Caco-2 (cell line): ENCODE data around the gene WFDC12. TPM values are rescaled to one million over a fixed set of nuclear protein-coding genes. Genes with fewer than 3 reads are reported as not detected.
"Not testable (repeated sequence)": the region's sequence is repeated elsewhere in the genome, so short reads cannot be mapped to it uniquely, and the experiment has no call there.

ENCODE experiments used
- BruUV-seq: library from RNA; stranded (reverse); fragments of 400-500 nt; replicated peaks from 2 replicates; lab custom pipeline; 2021; lab: Mats Ljungman, UMichigan
- CTCF ChIA-PET: fragments of 300-600 bp; sonication (Branson Sonifier 250); formaldehyde crosslinking; loops from one replicate; lab custom pipeline; 2022; ENCODE audit warnings: antibody characterized with exemption; lab: Charles Lee
- POLR2A ChIA-PET: fragments of 300-600 bp; sonication (Branson Sonifier 250); formaldehyde crosslinking; loops from one replicate; lab custom pipeline; 2022; ENCODE audit warnings: antibody characterized with exemption; lab: Charles Lee
- DNase-seq, 2 experiments: peaks; one replicate each; pipeline versions ENCODE4 v3.0.0 to v3.0.0-alpha.2; 2020 to 2022
- H3K27me3 ChIP-seq: replicated peaks from 2 replicates; pipeline ENCODE4 v1.6.0; 2011; ENCODE audit warnings: low read length; ENCODE audit not compliant: control insufficient read depth, insufficient read depth
- H3K36me3 ChIP-seq: 2 replicates; pipeline ENCODE4 v1.5.1; 2011; ENCODE audit warnings: low read length; ENCODE audit not compliant: control insufficient read depth, insufficient read depth
- H3K4me1 ChIP-seq: fragments of 250-450 bp; sonication (Bioruptor Pico); 2 replicates; pipeline ENCODE4 v1.5.1; 2020; ENCODE audit warnings: mild to moderate bottlenecking
- H3K4me3 ChIP-seq: 2 replicates; pipeline ENCODE4 v1.5.1; 2011; ENCODE audit warnings: low read depth, mild to moderate bottlenecking, control low read depth, low read length
- H3K9me3 ChIP-seq: fragments of 250-450 bp; sonication (Bioruptor Pico); 2 replicates; pipeline ENCODE4 v1.5.1; 2020; ENCODE audit warnings: mild to moderate bottlenecking, moderate library complexity
- H3K27ac Mint-ChIP-seq: one replicate; pipeline ENCODE4 v1.8.0; 2022; ENCODE audit warnings: mixed read lengths; ENCODE audit not compliant: unreplicated experiment
- H3K27me3 Mint-ChIP-seq: one replicate; pipeline ENCODE4 v1.8.0; 2022; ENCODE audit warnings: mixed read lengths; ENCODE audit not compliant: insufficient read depth, unreplicated experiment
- H3K36me3 Mint-ChIP-seq: one replicate; pipeline ENCODE4 v1.8.0; 2022; ENCODE audit warnings: mild to moderate bottlenecking, mixed read lengths; ENCODE audit not compliant: insufficient read depth, unreplicated experiment
- H3K4me1 Mint-ChIP-seq: one replicate; pipeline ENCODE4 v1.8.0; 2022; ENCODE audit warnings: low read depth, mixed read lengths; ENCODE audit not compliant: unreplicated experiment
- H3K4me3 Mint-ChIP-seq: one replicate; pipeline ENCODE4 v1.8.0; 2022; ENCODE audit warnings: mild to moderate bottlenecking, moderate library complexity, mixed read lengths; ENCODE audit not compliant: unreplicated experiment
- H3K9me3 Mint-ChIP-seq: one replicate; pipeline ENCODE4 v1.8.0; 2022; ENCODE audit warnings: mixed read lengths; ENCODE audit not compliant: unreplicated experiment
- intact Hi-C: fragments of 100-400 bp; cut with micrococcal nuclease; formaldehyde crosslinking; loops from one replicate; pipeline ENCODE4 v1.10.0; 2022; ENCODE audit not compliant: unreplicated experiment
- total RNA-seq: library from RNA; stranded (reverse); gene quantifications from 2 replicates; pipeline ENCODE4 v1.2.3, GENCODE V29; 2022
- TF ChIP-seq, protein P1 (sequence below), 2 experiments: fragments of 200-600 bp in 1 of 2; IDR thresholded peaks; 1 replicate in 1 of 2; 2 replicates in 1 of 2; pipeline versions ENCODE4 v1.5.1 to v1.8.0; 2011 to 2022; ENCODE audit warnings: antibody characterized with exemption in 1 of 2, control low read depth in 1 of 2, inconsistent platforms in 1 of 2, low read depth in 1 of 2, low read length in 1 of 2, mild to moderate bottlenecking in 1 of 2, moderate library complexity in 1 of 2; ENCODE audit not compliant: insufficient read depth in 1 of 2, severe bottlenecking in 1 of 2, unreplicated experiment in 1 of 2

Gene WFDC12
- total RNA-seq, 1 experiment from 2014 or later = not detected

DNA sequence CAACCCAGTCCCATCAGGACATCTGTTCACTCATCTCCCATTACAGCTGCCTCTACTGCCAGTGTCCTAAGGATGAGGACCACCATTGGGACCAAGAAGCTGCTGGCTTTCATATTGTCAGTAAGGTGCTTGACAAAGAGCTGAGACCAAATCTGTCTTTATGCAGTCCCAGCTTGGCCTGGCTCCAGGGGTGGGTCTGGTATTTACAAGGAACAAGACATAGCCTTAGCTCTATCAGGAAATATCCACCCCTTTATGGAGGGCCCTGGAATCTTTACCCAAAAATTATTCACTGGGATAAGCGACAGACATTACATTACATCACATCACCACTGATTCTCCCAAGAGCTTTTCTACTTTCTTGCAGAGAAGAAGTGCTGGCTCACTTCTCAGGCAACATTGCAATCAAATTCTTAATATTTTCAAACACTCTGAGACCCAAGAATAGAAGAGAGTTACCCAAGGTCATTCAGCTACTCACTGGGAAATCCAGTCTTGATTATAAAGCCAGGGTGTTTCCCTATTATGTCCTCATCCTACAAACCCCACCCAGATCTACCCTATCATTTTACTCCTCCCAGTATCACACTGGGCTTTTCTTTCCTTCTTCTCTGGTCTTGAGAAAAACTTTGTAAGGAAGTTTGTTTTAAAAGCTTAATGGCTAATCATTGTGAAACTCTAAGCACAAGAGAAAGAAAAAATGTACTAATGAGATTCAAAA, 39.0 kb upstream of the WFDC12 start:
- intact Hi-C loops = no loop called here
- Mint-ChIP-seq H3K27ac (no peak overlapping the region), H3K27me3 (peaks cover 18% of the 10 kb centered on the region), H3K4me3 (no peak overlapping the region), H3K36me3 (no peaks in the 10 kb centered on the region), H3K4me1 (no peaks in the 10 kb centered on the region), H3K9me3 (peaks cover 29% of the 10 kb centered on the region)
- no peak for DNase-seq
- ChIA-PET CTCF (interaction anchor here (1.0 kb wide), 1 partner anchor 45 kb away, joined by 3 read pairs; no protein-coding TSS in a partner anchor), POLR2A (no interaction called here)
- Histone ChIP-seq H3K4me3 (no peak overlapping the region), H3K27me3 (no peaks in the 10 kb centered on the region), H3K9me3 (peaks cover 7% of the 10 kb centered on the region; the same call in 1 of the 2 replicates), H3K4me1 (no peaks in the 10 kb centered on the region), H3K36me3 (no peaks in the 10 kb centered on the region)
- TF ChIP-seq, protein P1, sequence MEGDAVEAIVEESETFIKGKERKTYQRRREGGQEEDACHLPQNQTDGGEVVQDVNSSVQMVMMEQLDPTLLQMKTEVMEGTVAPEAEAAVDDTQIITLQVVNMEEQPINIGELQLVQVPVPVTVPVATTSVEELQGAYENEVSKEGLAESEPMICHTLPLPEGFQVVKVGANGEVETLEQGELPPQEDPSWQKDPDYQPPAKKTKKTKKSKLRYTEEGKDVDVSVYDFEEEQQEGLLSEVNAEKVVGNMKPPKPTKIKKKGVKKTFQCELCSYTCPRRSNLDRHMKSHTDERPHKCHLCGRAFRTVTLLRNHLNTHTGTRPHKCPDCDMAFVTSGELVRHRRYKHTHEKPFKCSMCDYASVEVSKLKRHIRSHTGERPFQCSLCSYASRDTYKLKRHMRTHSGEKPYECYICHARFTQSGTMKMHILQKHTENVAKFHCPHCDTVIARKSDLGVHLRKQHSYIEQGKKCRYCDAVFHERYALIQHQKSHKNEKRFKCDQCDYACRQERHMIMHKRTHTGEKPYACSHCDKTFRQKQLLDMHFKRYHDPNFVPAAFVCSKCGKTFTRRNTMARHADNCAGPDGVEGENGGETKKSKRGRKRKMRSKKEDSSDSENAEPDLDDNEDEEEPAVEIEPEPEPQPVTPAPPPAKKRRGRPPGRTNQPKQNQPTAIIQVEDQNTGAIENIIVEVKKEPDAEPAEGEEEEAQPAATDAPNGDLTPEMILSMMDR (IDR thresholded peaks at IDR 0.05; ENCODE audit: insufficient read depth in 1 of 2, low read depth in 1 of 2, low read length in 1 of 2, severe bottlenecking in 1 of 2, unreplicated experiment in 1 of 2) = no peak
- BruUV-seq = no TSS peak

DNA sequence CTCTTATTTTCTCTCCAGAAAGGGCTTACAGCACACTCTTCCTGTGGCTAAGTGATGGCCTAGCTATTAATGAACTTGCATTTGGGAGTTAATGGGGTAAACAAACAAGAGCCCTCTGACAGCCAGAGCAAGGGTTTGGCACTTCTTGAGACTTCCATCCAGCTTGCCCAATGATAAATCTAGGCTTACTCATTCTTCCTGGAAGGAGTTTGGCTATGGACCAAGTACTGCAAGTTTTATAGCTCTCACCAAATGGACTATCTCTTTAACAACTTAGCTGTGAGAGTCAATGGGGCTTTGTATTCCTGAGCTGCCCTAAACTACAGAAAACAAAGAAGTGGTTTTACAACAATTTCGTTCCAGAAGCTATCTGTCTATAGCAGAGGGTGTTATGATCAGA, 33.7 kb upstream of the WFDC12 start:
- Histone ChIP-seq H3K4me1 (no peaks in the 10 kb centered on the region), H3K36me3 (no peaks in the 10 kb centered on the region), H3K9me3 (peaks cover 7% of the 10 kb centered on the region; the same call in 1 of the 2 replicates), H3K27me3 (no peaks in the 10 kb centered on the region), H3K4me3 (no peak overlapping the region)
- ChIA-PET CTCF (no interaction called here), POLR2A (no interaction called here)
- no TSS peak for BruUV-seq
- Mint-ChIP-seq H3K4me3 (no peak overlapping the region), H3K4me1 (no peaks in the 10 kb centered on the region), H3K36me3 (no peaks in the 10 kb centered on the region), H3K9me3 (peaks cover 30% of the 10 kb centered on the region), H3K27me3 (peaks cover 22% of the 10 kb centered on the region), H3K27ac (no peak overlapping the region)
- DNase-seq = no peak
- TF ChIP-seq, protein P1 (IDR thresholded peaks at IDR 0.05; ENCODE audit: insufficient read depth in 1 of 2, low read depth in 1 of 2, low read length in 1 of 2, severe bottlenecking in 1 of 2, unreplicated experiment in 1 of 2) = no peak
- intact Hi-C loops = no loop called here

DNA sequence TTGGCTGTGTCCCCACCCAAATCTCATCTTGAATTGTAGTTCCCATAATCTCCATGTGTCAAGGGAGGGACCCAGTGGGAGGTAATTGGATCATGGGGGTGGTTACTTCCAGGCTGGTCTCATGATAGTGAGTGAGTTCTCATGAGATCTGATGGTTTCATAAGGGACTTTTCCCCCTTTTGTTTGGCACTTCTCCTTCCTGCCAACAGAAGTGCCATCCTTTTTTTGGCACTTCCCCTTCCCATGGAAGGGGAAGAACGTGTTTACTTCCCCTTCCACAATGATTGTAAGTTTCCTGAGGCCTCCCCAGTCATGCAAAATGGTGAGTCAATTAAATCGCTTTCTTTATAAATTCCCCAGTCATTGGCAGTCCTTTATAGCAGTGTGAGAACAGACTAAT, 32.4 kb upstream of the WFDC12 start:
- ChIA-PET POLR2A (no interaction called here), CTCF (interaction anchor here (0.8 kb wide), 1 partner anchor 137 kb away, joined by 3 read pairs; no protein-coding TSS in a partner anchor)
- H3K9me3 Mint-ChIP-seq = peaks cover 20% of the 10 kb centered on the region
- DNase-seq = no peak
- H3K27me3 Mint-ChIP-seq = peaks cover 22% of the 10 kb centered on the region
- H3K9me3 ChIP-seq = no peaks in the 10 kb centered on the region; the same call in 1 of the 2 replicates
- intact Hi-C loops = no loop called here
- TF ChIP-seq, protein P1 (IDR thresholded peaks at IDR 0.05; ENCODE audit: insufficient read depth in 1 of 2, low read depth in 1 of 2, low read length in 1 of 2, severe bottlenecking in 1 of 2, unreplicated experiment in 1 of 2) = no peak
- no peaks in the 10 kb centered on the region for H3K4me1 Mint-ChIP-seq
- H3K4me1 ChIP-seq = no peaks in the 10 kb centered on the region
- no peak overlapping the region for H3K4me3 ChIP-seq
- no peaks in the 10 kb centered on the region for H3K36me3 Mint-ChIP-seq
- H3K36me3 ChIP-seq = no peaks in the 10 kb centered on the region
- H3K27me3 ChIP-seq = no peaks in the 10 kb centered on the region
- BruUV-seq = no TSS peak
- H3K27ac Mint-ChIP-seq = no peak overlapping the region
- no peak overlapping the region for H3K4me3 Mint-ChIP-seq

DNA sequence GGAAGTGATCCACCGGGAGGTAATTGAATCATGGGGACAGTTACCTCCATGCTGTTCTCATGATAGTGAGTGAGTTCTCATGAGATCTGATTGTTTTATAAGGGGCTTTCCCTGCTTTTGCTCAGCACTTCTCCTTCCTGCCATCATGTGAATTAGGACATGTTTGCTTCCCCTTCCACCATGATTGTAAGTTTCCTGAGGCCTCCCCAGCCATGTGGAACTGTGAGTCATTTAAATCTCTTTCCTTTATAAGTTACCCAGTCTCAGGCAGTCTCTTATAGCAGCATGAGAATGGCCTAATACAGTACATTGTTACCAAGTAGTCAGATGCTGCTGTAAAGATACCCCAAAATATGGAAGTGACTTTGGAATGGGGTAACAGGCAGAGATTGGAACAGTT, 30.5 kb upstream of the WFDC12 start:
- H3K4me3 ChIP-seq, H3K27ac Mint-ChIP-seq, POLR2A ChIA-PET, DNase-seq, H3K36me3 ChIP-seq, BruUV-seq, H3K4me3 Mint-ChIP-seq, H3K4me1 Mint-ChIP-seq, intact Hi-C loops, H3K9me3 ChIP-seq, CTCF ChIA-PET, H3K27me3 ChIP-seq, H3K4me1 ChIP-seq, H3K36me3 Mint-ChIP-seq: not testable (repeated sequence)
- peaks cover 20% of the 10 kb centered on the region for H3K27me3 Mint-ChIP-seq
- peaks cover 17% of the 10 kb centered on the region for H3K9me3 Mint-ChIP-seq
